K562 (cell line): ENCODE data around the gene ABCC5. TPM values are rescaled to one million over a fixed set of nuclear protein-coding genes. Genes with fewer than 3 reads are reported as not detected.

Source experiments
- ATAC-seq: fragments of 200-7000 bp; cut with Tn5 transposase; 3 replicates; pipeline ENCODE4 v1.9.1; 2020; ENCODE audit warnings: moderate library complexity
- BruUV-seq: library from RNA; stranded (reverse); fragments of 400-500 nt; replicated peaks from 2 replicates; lab custom pipeline; 2021; lab: Mats Ljungman, UMichigan
- CTCF ChIA-PET: fragments of 300-600 bp; formaldehyde crosslinking; extraction: SDS; loops from one replicate; lab custom pipeline; 2021; ENCODE audit warnings: low intra/inter-chr PET ratio; lab: Yijun Ruan, JAX
- POLR2A ChIA-PET: fragments of 300-600, 350-650 bp; sonication (Branson Sonifier 250); formaldehyde crosslinking; extraction: SDS; loops from one replicate; lab custom pipeline; 2021; ENCODE audit warnings: antibody characterized with exemption, inconsistent platforms; lab: Yijun Ruan, JAX
- DNase-seq, 4 experiments: peaks; one replicate each; pipeline versions ENCODE4 v3.0.0 to v3.0.0-alpha.2; 2011 to 2018; ENCODE audit warnings: low spot score in 3 of 4, mixed read lengths in 3 of 4; ENCODE audit errors: extremely low read depth in 1 of 4
- FAIRE-seq: peaks from 2 replicates; lab custom pipeline; 2011; peaks lifted over from hg19 to GRCh38; lab: Jason Lieb, UNC
- H2AFZ ChIP-seq: 2 replicates; pipeline ENCODE4 v1.6.0; 2011; ENCODE audit warnings: low read depth, low read length, control low read depth, inconsistent platforms
- H3K27ac ChIP-seq: fragments of 200-600 bp; 3 replicates; pipeline ENCODE4 v1.8.0; 2011; ENCODE audit warnings: low read depth, mild to moderate bottlenecking, control low read depth, inconsistent platforms, low read length, moderate library complexity, mixed read lengths; ENCODE audit errors: extremely low read depth
- H3K27me3 ChIP-seq, 2 experiments: fragments of 300-600 bp in 1 of 2; 2 replicates in 1 of 2; 3 replicates in 1 of 2; pipeline versions ENCODE4 v1.6.0 to v1.8.0; 2011; ENCODE audit warnings: inconsistent platforms in 2 of 2, low read length in 2 of 2, mild to moderate bottlenecking in 1 of 2, mixed read lengths in 1 of 2, moderate library complexity in 1 of 2; ENCODE audit not compliant: control insufficient read depth in 2 of 2, insufficient read depth in 2 of 2
- H3K36me3 ChIP-seq: fragments of 300-600 bp; 3 replicates; pipeline ENCODE4 v1.8.0; 2011; ENCODE audit warnings: mild to moderate bottlenecking, low read length, inconsistent platforms; ENCODE audit not compliant: control insufficient read depth, insufficient read depth
- H3K4me1 ChIP-seq, 2 experiments: fragments of 200-600 bp in 1 of 2; replicated peaks in 1 of 2; 2 replicates in 1 of 2; 3 replicates in 1 of 2; pipeline versions ENCODE4 v1.5.1 to v1.8.0; 2011; ENCODE audit warnings: inconsistent platforms in 2 of 2, low read length in 2 of 2, mild to moderate bottlenecking in 1 of 2, mixed read lengths in 1 of 2, moderate library complexity in 1 of 2; ENCODE audit not compliant: control insufficient read depth in 2 of 2, insufficient read depth in 2 of 2
- H3K4me2 ChIP-seq: 2 replicates; pipeline ENCODE4 v1.6.1; 2011; ENCODE audit warnings: low read length, control low read depth, inconsistent platforms, mixed read lengths; ENCODE audit not compliant: insufficient read depth
- H3K4me3 ChIP-seq: fragments of 200-600 bp; sonication (generic), shearing (Covaris generic); 2 replicates; pipeline ENCODE4 v1.5.1; 2016; ENCODE audit warnings: control low read depth, inconsistent platforms
- H3K79me2 ChIP-seq: fragments of 200-600 bp; 3 replicates; pipeline ENCODE4 v1.8.0; 2011; ENCODE audit warnings: low read length, inconsistent platforms; ENCODE audit not compliant: control insufficient read depth, insufficient read depth
- H3K9ac ChIP-seq, 2 experiments: 2 replicates each; pipeline versions ENCODE4 v1.6.0 to v1.6.1; 2011; ENCODE audit warnings: low read depth in 2 of 2, low read length in 2 of 2, control low read depth in 1 of 2, inconsistent platforms in 1 of 2, mild to moderate bottlenecking in 1 of 2, mixed read lengths in 1 of 2; ENCODE audit not compliant: insufficient read depth in 1 of 2
- H3K9me1 ChIP-seq: one replicate; pipeline ENCODE4 v1.6.0; 2011; ENCODE audit warnings: inconsistent platforms, mild to moderate bottlenecking, low read length, moderate library complexity; ENCODE audit not compliant: control insufficient read depth, insufficient read depth
- H3K9me3 ChIP-seq: replicated peaks from 2 replicates; pipeline ENCODE4 v1.5.1; 2011; ENCODE audit warnings: low read depth, low read length, inconsistent platforms; ENCODE audit not compliant: control insufficient read depth, insufficient read depth
- H4K20me1 ChIP-seq: replicated peaks from 2 replicates; pipeline ENCODE4 v1.6.1; 2011; ENCODE audit warnings: low read length, inconsistent platforms, mixed read lengths; ENCODE audit not compliant: control insufficient read depth, insufficient read depth
- MEF2A ChIP-seq: IDR thresholded peaks from 2 replicates; pipeline ENCODE4 v1.6.1; 2011; ENCODE audit warnings: low read depth, mild to moderate bottlenecking, low read length, moderate library complexity; ENCODE audit not compliant: control insufficient read depth
- MYBL2 ChIP-seq, 2 experiments: fragments of 450-650 bp in 1 of 2; sonication (generic) in 1 of 2; formaldehyde crosslinking in 1 of 2; IDR thresholded peaks; 2 replicates each; pipeline versions ENCODE4 v1.6.1 to v1.8.1; 2017 to 2022; ENCODE audit warnings: borderline replicate concordance in 1 of 2, inconsistent platforms in 1 of 2, low read depth in 1 of 2, mild to moderate bottlenecking in 1 of 2, missing genetic modification reagents in 1 of 2, moderate library complexity in 1 of 2
- NFXL1 ChIP-seq: fragments of 450-650 bp; formaldehyde crosslinking; IDR thresholded peaks from 2 replicates; pipeline ENCODE4 v1.4.0; 2021; ENCODE audit warnings: mild to moderate bottlenecking
- RAD21 ChIP-seq, 2 experiments: fragments of 250-450 bp in 1 of 2; fragments of 450-650 bp in 1 of 2; sonication (Bioruptor Pico) in 1 of 2; formaldehyde crosslinking in 1 of 2; IDR thresholded peaks in 1 of 2; conservative IDR thresholded peaks in 1 of 2; 2 replicates each; pipeline versions ENCODE4 v1.4.0 to v1.8.0; 2020 to 2022; ENCODE audit warnings: mild to moderate bottlenecking in 2 of 2, moderate library complexity in 1 of 2
- SMARCA4 ChIP-seq: fragments of 450-650 bp; IDR thresholded peaks from 2 replicates; pipeline ENCODE4 v1.6.1; 2016
- ZBTB1 ChIP-seq: sonication (generic); formaldehyde crosslinking; IDR thresholded peaks from 2 replicates; pipeline ENCODE4 v1.8.1; 2023; ENCODE audit warnings: missing genetic modification reagents, low read depth, mild to moderate bottlenecking, borderline replicate concordance
- ZBTB43 ChIP-seq: sonication (generic); formaldehyde crosslinking; IDR thresholded peaks from 2 replicates; pipeline ENCODE4 v1.8.0; 2023; ENCODE audit warnings: mild to moderate bottlenecking, missing genetic modification reagents
- ZBTB8A ChIP-seq: fragments of 450-650 bp; IDR thresholded peaks from 2 replicates; pipeline ENCODE4 v1.6.1; 2018; ENCODE audit warnings: mild to moderate bottlenecking, moderate library complexity; ENCODE audit not compliant: partially characterized antibody
- ZNF57 ChIP-seq: fragments of 450-650 bp; formaldehyde crosslinking; IDR thresholded peaks from 2 replicates; pipeline ENCODE4 v1.4.0; 2020; ENCODE audit warnings: mild to moderate bottlenecking, moderate library complexity
- WGBS: fragments of 100-300 bp; shearing (Covaris generic); methylation state at CpG from one replicate; pipeline ENCODE4 v1.1.6; 2016; ENCODE audit warnings: low coverage, mixed read lengths; ENCODE audit not compliant: insufficient coverage; ENCODE audit errors: missing lambda C conversion rate; 5-methylcytosine and 5-hydroxymethylcytosine counted together
- in situ Hi-C: fragments of 300-500 bp; cut with MboI; formaldehyde crosslinking; loops from 4 replicates; pipeline ENCODE4 v1.15.0; 2018; ENCODE audit warnings: inconsistent platforms, mixed read lengths
- intact Hi-C: fragments of 100-400 bp; cut with micrococcal nuclease; formaldehyde crosslinking; loops from 2 replicates; pipeline ENCODE4 v1.14.2; 2022
- polyA plus RNA-seq, 8 experiments: library from polyadenylated mRNA; depleted of rRNA in 4 of 8; stranded (reverse) in 5 of 8; unstranded in 3 of 8; fragments of >200 nt; fragmentation: Nextera tagmentation in 2 of 8; fragmentation: Illumina TruSeq in 1 of 8; extraction: Ambion mirVana in 2 of 8; extraction: Trizol in 1 of 8; gene quantifications; 2 replicates each; pipeline versions ENCODE4 v1.2.1 to v1.2.3, GENCODE V29; 2011 to 2014; ENCODE audit warnings: inconsistent platforms in 1 of 8, missing spikeins in 1 of 8
- total RNA-seq, 7 experiments: library from RNA; depleted of rRNA in 6 of 7; stranded (reverse); fragments of >200 nt in 6 of 7; fragmentation: Illumina TruSeq in 2 of 7; extraction: Trizol in 2 of 7; gene quantifications; 2 replicates each; pipeline versions ENCODE4 v1.2.1 to v1.2.3, GENCODE V29; 2011 to 2021; ENCODE audit warnings: low replicate concordance in 1 of 7

Gene ABCC5
- total and polyA plus RNA-seq, 9 of the 15 experiments (the other 6 are each of a cell fraction or from before 2014, with no cell fraction given), result 22.0 to 53.0 (median 41.9) TPM

DNA sequence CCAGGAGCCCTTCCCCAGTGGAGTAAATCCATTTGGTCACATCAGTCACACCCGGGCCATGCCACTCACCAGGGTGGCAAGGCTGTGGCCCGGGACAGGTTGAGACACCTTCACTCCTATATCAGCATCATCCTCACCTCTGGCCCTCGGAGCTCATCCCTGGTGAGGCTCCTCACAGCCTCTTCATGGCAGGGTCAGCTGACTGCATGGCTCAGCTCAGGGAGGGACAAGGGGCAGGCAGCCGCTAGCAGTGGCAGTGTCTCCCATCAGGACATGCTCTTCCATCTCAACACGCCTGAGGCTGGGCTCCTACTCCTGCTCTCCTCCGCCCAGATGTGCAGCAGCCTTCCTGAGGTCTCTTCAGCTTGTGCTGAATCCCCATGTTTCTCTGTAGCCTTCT, 106.6 kb downstream of the ABCC5 start:
- DNase-seq (no peak), ATAC-seq (peak; percentile 33), FAIRE-seq (no peak)
- in situ Hi-C loops (no loop called here), intact Hi-C loops (no loop called here)
- Histone ChIP-seq H4K20me1 (no peaks in the 10 kb centered on the region), H3K4me3 (no peak overlapping the region), H3K9ac (no peak overlapping the region), H3K27ac (no peak overlapping the region), H3K79me2 (no peaks in the 10 kb centered on the region), H3K27me3 (peaks cover 0 to 9% of the 10 kb centered on the region in 2 experiments; a peak in 3 of 5 replicates), H2AFZ (no peak overlapping the region), H3K9me3 (no peaks in the 10 kb centered on the region), H3K36me3 (no peaks in the 10 kb centered on the region), H3K4me1 (peaks cover 0 to 19% of the 10 kb centered on the region in 2 experiments; a peak in 3 of 5 replicates), H3K9me1 (no peaks in the 10 kb centered on the region), H3K4me2 (no peak overlapping the region)
- no peak for TF ChIP-seq MEF2A
- no peak for TF ChIP-seq ZBTB43 (CRISPR knock-in tag)
- no peak for TF ChIP-seq ZNF57 (CRISPR knock-in tag)
- TF ChIP-seq NFXL1 (CRISPR knock-in tag), result no peak
- TF ChIP-seq ZBTB8A, result no peak
- TF ChIP-seq ZBTB1 (CRISPR knock-in tag), result no peak
- TF ChIP-seq RAD21 (CRISPR knock-in tag; conservative IDR thresholded peaks at IDR 0.05 in 1 of 2, IDR thresholded peaks at IDR 0.05 in 1 of 2), result no peak
- TF ChIP-seq MYBL2 (IDR thresholded peaks at IDR 0.05; ENCODE audit: low read depth), result no peak
- TF ChIP-seq MYBL2 (CRISPR knock-in tag; IDR thresholded peaks at IDR 0.05; ENCODE audit: borderline replicate concordance), result no peak
- TF ChIP-seq SMARCA4, result no peak
- 14% methylated on average over 6 of the region's 6 CpGs for WGBS
- POLR2A ChIA-PET, result interaction anchor here (0.9 to 1.7 kb wide), 3 partner anchors 8 to 22 kb away, joined by 4 to 7 read pairs (median 5); no protein-coding TSS in a partner anchor
- BruUV-seq, result no TSS peak
- CTCF ChIA-PET, result interaction anchor here (0.7 kb wide), 1 partner anchor 27 kb away, joined by 3 read pairs; the partner anchor contains the start of gene PARL
